Measurements from ENCODE around the gene KCNJ11.

The KCNJ11 gene

GRCh38 chr11:17386331-17387084 lies 2.0 kb downstream of the KCNJ11 start:
- Histone ChIP-seq H3K9me3 (ENCODE audit: control insufficient read depth, low read depth, low read length) (no peaks in the 10 kb centered on the region), H3K27ac (ENCODE audit: low read length) (no peak overlapping the region), H3K4me3 (ENCODE audit: low read length) (no peak overlapping the region), H3K4me1 (ENCODE audit: control insufficient read depth, low read depth, low read length) (peaks cover 4% of the 10 kb centered on the region), H3K9ac (ENCODE audit: low read length) (no peak overlapping the region), H3K27me3 (ENCODE audit: control insufficient read depth, insufficient read depth, low read length) (no peaks in the 10 kb centered on the region), H3K36me3 (ENCODE audit: control insufficient read depth, low read depth, low read length) (no peaks in the 10 kb centered on the region)

GRCh38 chr11:17385926-17386325 lies 2.5 kb downstream of the KCNJ11 start:
- Histone ChIP-seq H3K27ac (ENCODE audit: low read length) (no peak overlapping the region), H3K9ac (ENCODE audit: low read length) (no peak overlapping the region), H3K27me3 (ENCODE audit: control insufficient read depth, insufficient read depth, low read length) (no peaks in the 10 kb centered on the region), H3K36me3 (ENCODE audit: control insufficient read depth, low read depth, low read length) (no peaks in the 10 kb centered on the region), H3K9me3 (ENCODE audit: control insufficient read depth, low read depth, low read length) (no peaks in the 10 kb centered on the region), H3K4me1 (ENCODE audit: control insufficient read depth, low read depth, low read length) (peaks cover 4% of the 10 kb centered on the region), H3K4me3 (ENCODE audit: low read length) (no peak overlapping the region)

- Histone ChIP-seq H3K4me1 (ENCODE audit: control insufficient read depth, low read depth, low read length) (peaks cover 4% of the 10 kb centered on the region), H3K27me3 (ENCODE audit: control insufficient read depth, insufficient read depth, low read length) (no peaks in the 10 kb centered on the region), H3K9me3 (ENCODE audit: control insufficient read depth, low read depth, low read length) (no peaks in the 10 kb centered on the region), H3K27ac (ENCODE audit: low read length) (no peak overlapping the region), H3K36me3 (ENCODE audit: control insufficient read depth, low read depth, low read length) (no peaks in the 10 kb centered on the region), H3K9ac (ENCODE audit: low read length) (no peak overlapping the region), H3K4me3 (ENCODE audit: low read length) (no peak overlapping the region)
Measured at GRCh38 chr11:17385492-17385891, 3.0 kb downstream of the KCNJ11 start.

DNA sequence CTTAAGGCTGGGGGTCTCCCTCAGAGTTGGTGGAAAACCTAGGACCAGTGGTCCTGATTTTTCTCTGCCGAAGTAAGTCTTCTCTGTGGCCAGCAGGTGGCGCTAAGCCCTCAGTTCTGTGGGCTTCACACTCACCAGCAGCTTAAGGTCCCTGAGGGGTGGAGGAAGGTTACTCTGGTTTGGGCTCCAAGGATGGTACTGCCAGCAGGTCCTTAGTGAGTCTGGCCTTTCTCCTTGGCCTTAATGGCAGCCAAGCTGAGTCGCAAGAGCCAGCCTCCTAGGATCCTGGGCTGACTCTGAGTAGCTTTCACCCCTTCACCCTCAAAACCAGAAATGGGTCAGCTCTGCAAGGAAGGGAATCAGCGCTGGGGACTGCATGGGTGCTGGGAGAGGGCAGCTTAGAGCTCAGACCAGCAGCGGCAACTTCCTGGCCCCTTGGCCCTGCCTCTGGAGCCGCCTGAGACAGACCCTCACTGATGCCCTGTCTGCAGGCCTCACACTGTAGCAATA lies 4.4 kb downstream of the KCNJ11 start:
- H3K9me3 ChIP-seq (ENCODE audit: control insufficient read depth, low read depth, low read length): peaks cover under 1% of the 10 kb centered on the region
- no peak overlapping the region for H3K27ac ChIP-seq (ENCODE audit: low read length)
- H3K4me1 ChIP-seq (ENCODE audit: control insufficient read depth, low read depth, low read length): no peaks in the 10 kb centered on the region
- no peak overlapping the region for H3K9ac ChIP-seq (ENCODE audit: low read length)
- H3K27me3 ChIP-seq (ENCODE audit: control insufficient read depth, insufficient read depth, low read length): no peaks in the 10 kb centered on the region
- H3K4me3 ChIP-seq (ENCODE audit: low read length): no peak overlapping the region
- no peaks in the 10 kb centered on the region for H3K36me3 ChIP-seq (ENCODE audit: control insufficient read depth, low read depth, low read length)

- no peak overlapping the region for H3K9ac ChIP-seq (ENCODE audit: low read length)
- no peaks in the 10 kb centered on the region for H3K4me1 ChIP-seq (ENCODE audit: control insufficient read depth, low read depth, low read length)
- H3K36me3 ChIP-seq (ENCODE audit: control insufficient read depth, low read depth, low read length): no peaks in the 10 kb centered on the region
- H3K4me3 ChIP-seq (ENCODE audit: low read length): no peak overlapping the region
- H3K27me3 ChIP-seq (ENCODE audit: control insufficient read depth, insufficient read depth, low read length): no peaks in the 10 kb centered on the region
- no peak overlapping the region for H3K27ac ChIP-seq (ENCODE audit: low read length)
- H3K9me3 ChIP-seq (ENCODE audit: control insufficient read depth, low read depth, low read length): peaks cover 7% of the 10 kb centered on the region
Measured at GRCh38 chr11:17383461-17383860, 5.0 kb downstream of the KCNJ11 start.

DNA sequence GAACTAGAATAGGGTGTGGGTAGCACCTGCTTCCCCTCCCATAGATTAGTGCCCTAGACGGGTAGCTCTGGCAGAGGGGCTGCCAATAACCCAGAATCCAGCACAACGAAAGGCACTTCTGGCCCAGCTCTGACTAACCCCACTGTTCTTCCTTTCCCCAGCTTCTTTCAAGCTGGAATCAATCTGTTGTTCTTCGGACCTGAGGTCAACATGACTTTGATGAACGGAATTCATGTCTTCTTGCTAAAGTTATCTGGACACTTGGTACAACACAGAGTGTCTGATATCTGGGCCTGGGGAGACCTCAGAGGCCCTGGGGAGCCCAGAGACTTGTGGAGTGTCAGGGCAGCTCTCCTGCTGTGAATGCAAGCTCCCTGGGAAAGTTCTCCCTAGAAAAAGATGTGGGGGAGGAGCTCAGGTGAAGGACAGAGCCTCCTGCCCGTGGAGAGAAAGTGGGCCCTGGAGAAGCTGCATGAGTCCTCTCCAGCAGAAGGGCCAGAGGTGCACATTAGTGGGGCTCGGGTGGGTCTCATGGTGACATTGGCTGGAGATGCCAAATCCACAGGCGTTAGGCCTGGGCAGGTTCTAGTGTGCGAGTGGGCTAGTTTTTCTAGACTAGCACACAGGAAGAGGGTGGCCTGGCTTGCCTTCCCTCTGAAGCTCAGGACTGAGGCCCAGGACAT lies 6.3 kb downstream of the KCNJ11 start:
- Histone ChIP-seq H3K9ac (ENCODE audit: low read length) (no peak overlapping the region), H3K27ac (ENCODE audit: low read length) (no peak overlapping the region), H3K36me3 (ENCODE audit: control insufficient read depth, low read depth, low read length) (no peaks in the 10 kb centered on the region), H3K27me3 (ENCODE audit: control insufficient read depth, insufficient read depth, low read length) (no peaks in the 10 kb centered on the region), H3K4me1 (ENCODE audit: control insufficient read depth, low read depth, low read length) (no peaks in the 10 kb centered on the region), H3K9me3 (ENCODE audit: control insufficient read depth, low read depth, low read length) (peaks cover 10% of the 10 kb centered on the region), H3K4me3 (ENCODE audit: low read length) (no peak overlapping the region)

GRCh38 chr11:17381156-17381555 lies 7.3 kb downstream of the KCNJ11 start:
- no peak overlapping the region for H3K9ac ChIP-seq (ENCODE audit: low read length)
- no peak overlapping the region for H3K4me3 ChIP-seq (ENCODE audit: low read length)
- H3K27me3 ChIP-seq (ENCODE audit: control insufficient read depth, insufficient read depth, low read length): no peaks in the 10 kb centered on the region
- no peak overlapping the region for H3K27ac ChIP-seq (ENCODE audit: low read length)
- H3K9me3 ChIP-seq (ENCODE audit: control insufficient read depth, low read depth, low read length): peaks cover 10% of the 10 kb centered on the region
- H3K4me1 ChIP-seq (ENCODE audit: control insufficient read depth, low read depth, low read length): no peaks in the 10 kb centered on the region
- H3K36me3 ChIP-seq (ENCODE audit: control insufficient read depth, low read depth, low read length): no peaks in the 10 kb centered on the region

- Histone ChIP-seq H3K4me3 (ENCODE audit: low read length) (no peak overlapping the region), H3K36me3 (ENCODE audit: control insufficient read depth, low read depth, low read length) (no peaks in the 10 kb centered on the region), H3K4me1 (ENCODE audit: control insufficient read depth, low read depth, low read length) (no peaks in the 10 kb centered on the region), H3K27me3 (ENCODE audit: control insufficient read depth, insufficient read depth, low read length) (no peaks in the 10 kb centered on the region), H3K9me3 (ENCODE audit: control insufficient read depth, low read depth, low read length) (peaks cover 10% of the 10 kb centered on the region), H3K9ac (ENCODE audit: low read length) (no peak overlapping the region), H3K27ac (ENCODE audit: low read length) (no peak overlapping the region)
Measured at GRCh38 chr11:17379383-17380180, 8.9 kb downstream of the KCNJ11 start.

DNA sequence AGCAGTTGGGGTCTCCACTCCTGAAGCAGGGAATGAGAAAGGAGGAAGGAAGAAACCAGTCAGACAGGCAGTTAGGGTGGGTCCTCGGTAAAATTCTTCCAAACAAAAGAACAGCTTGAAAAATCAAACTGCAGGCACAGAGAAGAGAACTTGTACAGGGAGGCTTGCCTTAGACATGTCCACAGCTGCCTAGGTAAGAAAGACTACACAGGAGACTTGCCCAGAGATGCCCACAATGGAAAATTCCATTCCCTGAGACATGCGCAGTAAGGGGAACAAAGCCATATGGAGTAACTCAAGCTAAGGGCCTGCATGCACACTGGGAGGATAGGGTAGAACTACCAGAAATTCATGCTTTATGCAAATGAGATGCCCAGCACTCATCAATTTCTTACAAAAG lies 9.8 kb downstream of the KCNJ11 start:
- Histone ChIP-seq H3K36me3 (ENCODE audit: control insufficient read depth, low read depth, low read length) (no peaks in the 10 kb centered on the region), H3K4me3 (ENCODE audit: low read length) (no peak overlapping the region), H3K27me3 (ENCODE audit: control insufficient read depth, insufficient read depth, low read length) (no peaks in the 10 kb centered on the region), H3K9ac (ENCODE audit: low read length) (no peak overlapping the region), H3K27ac (ENCODE audit: low read length) (no peak overlapping the region), H3K9me3 (ENCODE audit: control insufficient read depth, low read depth, low read length) (peaks cover 10% of the 10 kb centered on the region), H3K4me1 (ENCODE audit: control insufficient read depth, low read depth, low read length) (no peaks in the 10 kb centered on the region)

- Histone ChIP-seq H3K9me3 (ENCODE audit: control insufficient read depth, low read depth, low read length) (peaks cover 28% of the 10 kb centered on the region), H3K36me3 (ENCODE audit: control insufficient read depth, low read depth, low read length) (no peaks in the 10 kb centered on the region), H3K9ac (ENCODE audit: low read length) (no peak overlapping the region), H3K4me3 (ENCODE audit: low read length) (no peak overlapping the region), H3K4me1 (ENCODE audit: control insufficient read depth, low read depth, low read length) (no peaks in the 10 kb centered on the region), H3K27ac (ENCODE audit: low read length) (no peak overlapping the region), H3K27me3 (ENCODE audit: control insufficient read depth, insufficient read depth, low read length) (no peaks in the 10 kb centered on the region)
Measured at GRCh38 chr11:17376493-17376892, 12.0 kb downstream of the KCNJ11 start.

DNA sequence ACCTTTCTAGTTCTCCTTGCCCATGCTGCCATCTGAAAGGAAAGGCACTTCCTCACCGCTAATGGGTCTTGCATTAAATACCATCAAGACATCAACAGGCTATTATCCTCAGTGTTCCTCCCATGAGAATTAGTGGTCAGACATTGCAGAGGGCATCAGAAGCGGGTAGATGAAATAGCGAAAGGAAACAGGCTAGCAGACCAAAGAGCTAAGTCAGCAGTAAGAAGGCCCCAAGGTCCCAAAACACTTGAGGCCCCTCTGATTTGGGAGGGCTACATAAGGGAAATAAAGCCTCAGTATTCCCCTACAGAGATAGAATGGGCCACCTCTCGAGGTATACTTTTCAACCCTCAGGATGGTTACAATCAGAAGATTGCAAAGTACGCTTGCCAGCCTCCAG lies 12.9 kb downstream of the KCNJ11 start:
- no peak overlapping the region for H3K4me3 ChIP-seq (ENCODE audit: low read length)
- H3K9me3 ChIP-seq (ENCODE audit: control insufficient read depth, low read depth, low read length): peaks cover 36% of the 10 kb centered on the region
- no peak overlapping the region for H3K27ac ChIP-seq (ENCODE audit: low read length)
- H3K27me3 ChIP-seq (ENCODE audit: control insufficient read depth, insufficient read depth, low read length): no peaks in the 10 kb centered on the region
- no peaks in the 10 kb centered on the region for H3K36me3 ChIP-seq (ENCODE audit: control insufficient read depth, low read depth, low read length)
- no peaks in the 10 kb centered on the region for H3K4me1 ChIP-seq (ENCODE audit: control insufficient read depth, low read depth, low read length)
- H3K9ac ChIP-seq (ENCODE audit: low read length): no peak overlapping the region

All from iPS-18a (cell line).